ENCODE measurements around the gene CIT.

Gene CIT

GRCh38 chr12:119796292-119796691 is 80.8 kb downstream of the CIT start:
- no peak for DNase-seq

DNA sequence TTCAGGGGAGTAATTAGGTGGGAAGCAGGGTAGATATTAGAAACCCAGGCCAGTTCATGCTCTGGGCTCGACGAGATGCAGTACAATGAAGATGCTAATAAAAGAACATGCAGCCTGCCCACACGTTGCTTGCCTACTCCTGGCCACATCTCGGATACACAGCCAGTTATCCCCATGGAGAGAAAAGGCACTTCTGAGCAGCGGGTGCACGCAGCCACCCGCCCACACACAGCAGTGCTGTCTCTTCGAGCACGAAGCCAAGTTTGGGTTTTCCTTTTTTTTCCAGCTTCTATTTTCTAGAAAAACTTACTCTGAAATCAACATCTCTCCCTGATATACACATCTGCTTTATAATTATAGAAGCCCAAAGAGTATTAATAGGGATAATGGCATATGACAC is 85.7 kb downstream of the CIT start:
- no peak for DNase-seq

DNA sequence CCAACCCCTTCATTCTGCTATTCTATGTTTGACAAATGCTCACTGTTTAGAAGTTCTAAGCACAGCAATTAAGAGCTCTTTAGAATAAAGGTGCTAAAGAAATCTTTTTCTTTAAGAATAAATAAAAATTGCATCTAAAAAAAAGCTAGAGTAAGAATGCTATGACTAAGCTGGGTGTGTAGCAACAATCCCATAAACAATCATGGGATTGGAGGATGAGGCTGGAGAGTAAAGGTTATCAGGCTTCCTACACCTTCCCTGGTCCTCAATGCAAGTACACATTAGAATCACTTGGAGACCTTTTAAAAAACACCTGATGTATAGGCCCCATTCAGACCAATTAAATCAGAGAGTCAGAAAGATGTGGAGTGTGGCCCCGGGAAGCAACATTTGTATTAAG is 88.3 kb downstream of the CIT start:
- no peak for DNase-seq

DNA sequence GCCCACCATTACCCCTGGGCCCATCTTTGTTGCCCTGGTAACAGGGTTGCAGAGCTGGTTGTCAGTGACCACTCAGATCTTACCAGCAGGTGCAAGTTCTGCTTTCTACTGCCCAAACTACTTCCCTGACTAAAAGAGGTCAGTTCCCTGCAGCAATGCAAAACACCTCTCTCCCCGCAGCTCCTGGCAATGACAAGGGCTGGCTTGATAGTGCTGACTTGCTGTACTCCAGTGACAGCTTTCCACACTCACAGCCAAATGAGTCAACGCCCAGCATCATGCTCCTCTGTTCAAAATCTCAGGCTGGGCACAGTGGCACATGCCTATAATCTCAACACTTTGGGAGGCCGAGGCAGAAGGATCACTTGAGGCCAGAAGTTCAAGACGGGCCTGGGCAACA is 90.6 kb downstream of the CIT start:
- DNase-seq: no peak

DNA sequence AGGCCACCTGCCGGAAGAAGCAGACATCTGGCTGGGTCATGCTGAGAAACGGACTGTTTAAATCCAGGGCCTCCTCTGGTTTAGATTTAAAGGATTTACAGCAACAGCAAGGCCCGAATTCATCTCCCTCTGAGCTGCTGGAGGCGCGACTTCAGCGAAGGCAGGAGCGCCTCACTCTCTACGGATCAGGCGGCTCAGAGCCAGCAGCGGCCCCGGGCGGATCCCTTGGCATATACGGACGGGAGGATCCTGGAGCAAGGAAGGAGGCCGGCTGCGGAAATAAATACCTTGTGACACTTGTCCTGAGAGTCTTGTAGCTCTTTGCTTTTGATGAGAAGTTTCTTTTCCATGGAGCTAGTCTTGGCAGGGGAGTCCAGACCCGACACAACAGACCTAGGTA is 92.4 kb downstream of the CIT start:
- DNase-seq: no peak

DNA sequence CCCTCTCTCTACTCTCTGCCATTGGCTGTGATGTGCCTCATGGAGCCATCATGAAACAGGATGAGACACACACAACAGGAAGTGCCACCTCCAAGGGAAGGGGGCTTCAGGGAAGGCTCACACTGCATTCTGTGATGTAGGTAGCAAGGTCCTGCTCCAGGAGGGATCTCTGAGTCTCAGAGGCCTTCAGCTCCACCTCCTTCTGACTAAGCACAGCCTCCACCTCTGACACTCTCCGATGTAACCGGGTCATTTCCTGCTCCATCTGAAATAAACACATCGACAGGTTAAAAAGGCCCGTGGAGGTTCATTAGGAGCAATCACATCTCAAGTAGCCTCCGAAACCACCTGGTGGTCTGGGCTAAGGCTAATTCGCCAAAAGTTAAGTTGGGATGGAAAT is 93.3 kb downstream of the CIT start:
- no peak for DNase-seq

DNA sequence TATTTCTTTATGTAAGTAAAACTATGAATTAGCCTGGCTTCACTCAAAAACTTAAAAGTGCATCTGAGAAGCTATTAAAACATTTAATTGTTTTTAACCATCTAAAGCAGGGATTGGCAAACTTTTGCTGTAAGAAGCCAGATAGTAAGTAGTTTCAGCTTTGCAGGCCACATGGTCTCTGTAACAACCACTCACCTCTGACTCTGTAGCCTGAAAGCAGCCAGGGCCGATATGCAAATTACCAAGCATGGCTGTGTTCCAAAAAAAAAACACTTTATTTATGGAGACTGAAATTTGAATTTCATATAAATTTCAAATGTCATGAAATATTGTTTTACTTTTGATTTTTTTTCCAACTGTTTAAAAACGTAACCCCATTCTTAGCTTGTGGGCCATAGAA is 95.3 kb downstream of the CIT start:
- no peak for DNase-seq

- DNase-seq: no peak
Observed at GRCh38 chr12:119780786-119781434, 96.2 kb downstream of the CIT start.

DNA sequence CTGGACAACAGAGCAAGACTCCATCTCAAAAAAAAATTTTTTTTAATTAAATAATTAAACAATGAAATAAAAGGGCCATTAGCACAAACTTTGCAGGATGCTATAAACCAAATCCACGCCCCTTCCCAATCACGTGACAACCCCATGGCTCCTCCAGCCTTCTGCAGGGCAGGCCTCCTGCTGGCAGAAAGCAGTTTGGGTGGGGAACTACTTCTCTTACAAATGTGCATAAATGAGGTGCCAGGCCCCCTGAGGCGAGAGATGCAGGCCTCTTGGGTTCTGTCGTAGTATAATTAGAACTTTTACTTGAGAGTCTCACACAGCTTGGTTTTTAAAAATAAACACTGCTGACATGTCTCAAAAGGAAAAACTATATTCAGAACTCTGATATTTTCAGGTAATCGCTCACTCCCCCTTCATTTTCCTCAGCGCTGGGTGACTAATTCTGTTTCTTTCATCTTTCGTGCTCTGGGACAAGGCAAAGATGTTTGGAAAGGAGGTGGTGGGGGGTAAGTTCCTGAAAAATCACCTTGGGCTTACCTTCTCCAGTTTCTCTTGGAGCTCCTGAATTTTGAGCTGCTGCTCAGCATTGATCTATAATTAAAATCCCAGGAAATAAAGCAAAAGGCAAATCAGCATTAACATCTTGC is 101.7 kb downstream of the CIT start:
- no peak for DNase-seq

GRCh38 chr12:119772431-119772830 is 104.7 kb downstream of the CIT start:
- no peak for DNase-seq

DNA sequence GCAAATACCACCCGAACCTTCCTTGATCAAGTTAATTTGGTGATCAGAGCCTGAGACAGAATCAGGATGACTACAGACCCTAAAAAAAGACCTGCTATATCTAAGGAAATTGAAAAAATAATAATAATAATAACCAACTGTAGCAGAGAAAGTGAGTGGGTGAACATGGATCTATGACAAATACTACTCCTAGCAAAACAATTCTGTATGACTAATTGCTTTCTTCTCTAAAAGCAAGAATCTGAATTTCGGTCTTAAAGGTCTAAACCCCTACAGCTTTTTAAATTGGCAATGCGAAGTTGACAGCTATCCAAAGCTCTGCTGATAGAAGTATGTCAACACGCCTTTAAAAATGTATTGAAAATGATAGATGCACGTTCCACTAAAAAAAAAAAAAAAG is 107.0 kb downstream of the CIT start:
- no peak for DNase-seq

DNA sequence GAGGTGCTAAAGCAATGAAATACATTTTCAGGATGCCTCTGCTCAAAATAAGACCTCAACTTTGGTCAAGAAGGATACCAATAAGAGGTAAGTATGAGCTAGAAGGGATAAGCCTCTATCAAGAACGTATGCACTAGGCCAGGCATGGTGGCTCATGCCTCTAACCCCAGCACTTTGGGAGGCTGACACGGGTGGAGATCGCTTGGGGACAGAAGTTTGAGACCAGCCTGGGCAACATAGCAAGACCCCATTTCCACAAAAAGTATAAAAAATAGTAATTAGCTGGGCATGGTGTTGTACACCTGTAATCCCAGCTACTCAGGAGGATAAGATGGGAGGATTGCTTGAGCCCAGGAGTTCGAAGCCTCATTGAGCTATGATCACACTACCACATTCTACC is 114.5 kb downstream of the CIT start:
- no peak for DNase-seq

DNA sequence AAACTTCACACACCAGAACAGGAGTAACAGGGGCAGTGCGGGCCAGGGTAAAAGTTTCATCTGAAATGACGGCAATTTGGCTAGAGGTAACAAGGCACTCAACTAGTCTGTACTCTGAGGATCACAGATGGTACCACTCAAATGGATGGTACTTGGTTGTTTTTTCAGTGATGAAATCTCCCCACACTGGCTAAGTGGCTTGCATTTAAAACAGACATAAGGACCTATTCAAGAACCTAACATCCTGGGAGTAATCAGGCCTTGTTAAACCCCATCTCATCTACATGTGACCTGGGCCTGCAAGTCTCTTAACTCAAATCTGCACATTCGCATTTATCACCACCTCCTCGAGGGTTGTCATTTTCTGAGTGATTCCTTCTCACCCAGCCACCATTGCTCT is 118.4 kb downstream of the CIT start:
- no peak for DNase-seq

DNA sequence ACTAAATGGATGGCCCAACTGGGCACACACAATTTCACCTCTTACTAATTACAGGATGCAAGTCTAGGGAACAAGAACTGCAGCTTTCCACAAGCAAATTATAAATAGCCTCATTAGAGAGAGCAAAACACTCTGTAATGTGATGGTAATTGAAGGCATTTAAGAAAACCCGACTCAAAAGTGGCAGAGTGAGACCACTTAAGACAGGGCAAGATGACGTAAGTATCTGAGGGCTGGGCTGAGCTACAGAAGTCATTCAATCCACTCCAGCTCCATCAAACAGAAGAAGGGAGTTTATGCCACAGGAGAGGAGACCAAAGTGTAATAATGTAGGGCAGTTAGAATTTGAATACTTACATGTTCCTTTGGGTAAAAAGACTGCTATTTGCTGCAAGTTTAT is 118.9 kb downstream of the CIT start:
- no peak for DNase-seq

DNA sequence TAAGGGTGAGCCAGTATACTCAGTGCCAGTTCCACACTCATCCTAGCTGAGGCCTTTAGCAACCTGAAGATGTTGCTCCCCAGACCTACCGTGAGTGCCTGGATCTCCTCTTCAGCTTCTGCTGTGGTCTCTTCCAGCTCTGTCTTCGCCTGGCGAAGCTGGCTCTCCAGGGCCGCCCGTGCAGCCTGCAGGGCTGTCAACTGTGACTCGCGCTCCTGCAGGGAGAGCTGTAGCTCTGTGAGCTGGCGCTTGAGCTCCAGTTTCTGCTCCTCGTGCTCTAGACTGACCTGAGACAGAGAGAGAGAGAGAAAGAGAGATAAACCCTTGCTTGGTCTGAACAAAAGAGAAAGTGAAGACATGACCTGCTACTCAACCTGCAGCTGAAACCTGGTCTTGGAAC is 125.2 kb downstream of the CIT start:
- DNase-seq: no peak

DNA sequence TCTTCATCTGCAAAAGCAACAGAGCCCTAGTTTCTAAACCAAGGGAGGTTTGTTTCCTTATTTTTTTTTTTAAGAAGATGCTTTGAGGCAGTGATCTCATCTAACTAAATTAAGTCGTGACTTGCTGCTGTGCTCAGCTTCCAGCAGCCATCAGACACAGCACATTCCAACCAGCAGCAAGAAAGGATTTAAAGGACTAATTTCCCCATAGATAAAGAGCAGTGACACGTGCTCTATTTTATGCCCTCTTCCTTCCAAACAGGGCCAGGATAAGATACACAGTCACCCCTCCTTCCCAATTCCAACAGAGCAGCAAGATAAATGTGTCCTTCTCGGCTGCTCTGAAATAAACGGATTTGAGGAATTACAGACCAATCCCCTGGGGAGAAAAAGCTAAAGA is 127.5 kb downstream of the CIT start:
- DNase-seq: no peak

DNA sequence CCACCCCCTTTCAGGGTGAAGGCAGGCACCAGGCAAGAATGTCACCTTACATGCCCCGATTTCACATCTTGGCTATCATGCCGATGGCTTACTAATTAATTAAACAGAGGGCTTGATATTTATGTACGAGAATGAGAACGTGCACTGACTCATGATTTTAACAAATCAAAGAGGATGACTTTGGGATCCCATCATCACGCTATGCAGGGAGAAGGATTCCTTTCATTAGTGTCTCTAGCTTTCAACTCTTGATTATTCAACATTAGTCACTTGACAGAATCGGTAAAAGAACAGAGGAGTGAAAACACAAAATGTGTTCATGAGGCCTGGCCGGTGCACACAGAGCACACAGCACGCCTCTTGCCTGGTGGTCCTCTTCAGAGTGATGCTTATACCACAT is 128.6 kb downstream of the CIT start:
- no peak for DNase-seq

DNA sequence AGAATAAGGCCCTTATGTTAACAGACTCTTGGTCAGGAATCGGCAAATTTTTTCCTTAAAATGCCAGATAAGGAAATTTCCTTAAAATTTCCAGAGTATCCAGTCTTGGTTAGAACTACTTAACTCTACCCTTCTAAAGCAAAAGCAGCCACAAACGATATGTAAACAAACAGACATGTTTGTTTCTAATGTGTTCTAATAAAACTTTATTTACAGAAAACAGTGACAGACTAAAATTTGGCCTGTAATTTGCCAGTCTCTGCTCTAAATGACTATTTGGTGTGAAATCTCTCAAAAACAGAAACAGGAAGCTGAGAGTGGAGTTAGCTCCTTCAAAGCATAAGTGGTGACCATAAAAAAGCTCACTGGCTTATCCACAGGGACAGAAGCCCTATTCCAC is 131.0 kb downstream of the CIT start:
- no peak for DNase-seq

GRCh38 chr12:119744900-119745606 is 132.1 kb downstream of the CIT start:
- no peak for DNase-seq

GRCh38 chr12:119742700-119743099 is 134.4 kb downstream of the CIT start:
- no peak for DNase-seq

DNA sequence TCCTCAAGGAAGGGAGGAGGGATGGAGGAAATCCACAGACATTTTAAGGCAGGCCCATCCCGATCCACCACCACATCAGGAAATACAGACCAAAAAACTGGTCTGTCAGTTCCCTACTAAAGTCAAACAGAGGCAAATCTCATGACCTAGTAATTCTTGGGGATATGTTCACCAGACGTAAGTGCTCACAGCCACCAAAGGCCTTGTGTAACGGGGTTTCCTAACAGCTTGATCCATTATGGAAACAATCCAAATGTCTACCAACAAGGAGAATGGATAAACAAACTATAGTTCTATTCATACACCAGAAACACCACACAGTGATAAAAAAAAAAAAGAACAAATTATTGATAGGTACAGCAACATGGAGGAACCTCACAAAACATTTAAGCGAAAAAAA is 136.3 kb downstream of the CIT start:
- DNase-seq: no peak

DNA sequence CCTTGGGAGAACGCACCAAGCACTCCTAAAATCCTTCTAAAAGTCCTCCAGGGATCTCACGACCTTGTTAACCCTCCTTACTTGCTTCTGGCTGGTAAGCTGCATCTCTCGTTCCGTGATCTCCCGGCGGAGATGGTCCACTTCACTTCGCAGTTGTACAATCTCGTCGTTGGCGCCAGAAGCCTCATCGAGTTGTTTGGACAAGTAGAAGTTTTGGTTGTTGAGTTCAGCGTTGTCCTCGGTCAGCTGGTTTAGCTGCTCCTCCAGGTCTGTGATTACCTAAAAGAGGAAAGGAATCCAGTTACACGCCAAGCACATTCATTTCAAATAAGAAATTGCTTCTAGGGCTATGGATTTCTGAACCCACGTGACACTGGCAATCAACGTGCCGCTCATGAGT is 142.0 kb downstream of the CIT start:
- DNase-seq: no peak

GRCh38 chr12:119730381-119730780 is 146.7 kb downstream of the CIT start:
- DNase-seq: no peak

DNA sequence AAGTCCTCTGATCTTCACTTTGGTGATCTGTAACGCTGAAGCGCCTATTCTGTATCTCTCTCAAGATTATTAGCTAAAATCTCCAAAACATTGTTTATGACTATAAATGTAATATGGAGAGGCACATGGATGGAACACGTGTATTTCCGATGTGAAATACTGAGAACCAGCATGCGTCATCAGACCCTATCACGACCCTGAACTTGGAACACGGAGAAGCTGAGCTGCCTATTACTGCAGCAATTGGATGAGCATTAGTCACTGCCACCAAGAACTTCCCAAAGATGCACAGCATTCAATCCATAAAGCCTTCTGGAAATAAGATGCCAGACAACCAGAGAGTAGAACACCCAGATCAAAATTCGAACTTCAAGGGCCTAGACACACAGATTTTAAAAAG is 147.2 kb downstream of the CIT start:
- no peak for DNase-seq

DNA sequence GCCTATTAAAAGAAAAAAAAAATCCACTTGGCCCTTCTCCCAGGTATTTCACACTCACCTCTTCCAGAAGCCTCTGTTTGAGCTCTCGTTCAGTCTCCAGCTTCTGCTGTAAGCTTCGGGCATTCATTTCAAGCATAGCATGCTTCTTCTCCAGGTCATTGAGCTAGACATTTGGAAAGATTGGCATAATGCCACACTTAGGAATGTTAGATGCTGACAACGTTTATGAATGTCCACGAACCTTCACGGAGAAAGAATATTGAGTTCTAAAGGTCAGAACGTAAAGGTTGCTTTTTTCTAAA is 148.7 kb downstream of the CIT start:
- DNase-seq: peak; percentile 10

Data from DMS79 (cell line).